NOMO-1 treated with DMSO at 0.1 percent for 48 hours (cell line): Measurements from ENCODE around the gene RNGTT.
"Not testable (repeated sequence)": the region's sequence is repeated elsewhere in the genome, so short reads cannot be mapped to it uniquely, and the experiment has no call there.

Experiments used
- DNase-seq: peaks from one replicate; lab custom pipeline; 2025; ENCODE audit not compliant: unreplicated experiment; lab: John Stamatoyannopoulos, UW

The RNGTT gene

GRCh38 chr6:88823998-88824397, 139.4 kb downstream of the RNGTT start:
- no peak for DNase-seq

DNA sequence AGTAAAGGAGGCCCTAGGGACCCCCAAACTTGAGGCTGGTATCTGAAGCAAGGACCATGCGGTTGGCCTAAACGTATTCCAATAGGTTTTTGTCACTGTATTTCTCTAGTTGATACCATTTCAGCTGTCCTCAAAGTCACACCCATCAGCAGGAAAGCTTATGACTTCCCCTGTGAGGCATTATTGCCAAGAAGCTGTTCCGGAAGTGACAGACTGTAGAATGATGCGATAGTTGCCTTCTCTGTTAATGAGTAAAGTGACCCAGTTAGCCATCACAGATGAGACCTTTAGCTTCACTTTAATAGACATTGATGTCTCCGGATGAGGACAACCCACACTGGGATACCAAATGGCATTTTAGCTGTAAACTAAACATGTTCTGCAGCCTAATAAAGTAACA, 147.9 kb downstream of the RNGTT start:
- DNase-seq, result no peak

- DNase-seq, result no peak
Observed at GRCh38 chr6:88814909-88815308, 148.5 kb downstream of the RNGTT start.

DNA sequence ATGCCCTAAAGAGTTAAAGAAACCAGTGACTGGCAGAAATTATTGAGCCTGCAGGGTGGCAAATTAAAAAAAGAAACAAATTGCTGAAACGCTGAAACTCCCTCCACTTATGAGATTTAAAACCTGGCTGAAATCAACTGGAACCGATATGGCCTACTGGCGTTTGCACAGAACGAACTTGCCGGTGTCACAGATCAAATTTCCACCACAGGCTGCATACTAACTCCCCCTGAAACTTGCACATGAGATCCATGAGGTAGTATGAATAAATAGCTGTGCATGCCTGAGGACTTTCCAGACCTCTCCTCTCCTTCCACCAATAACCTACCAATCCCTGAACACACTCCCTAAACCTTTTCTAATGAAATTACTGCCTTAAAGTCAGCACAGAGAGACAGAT, 150.4 kb downstream of the RNGTT start:
- no peak for DNase-seq

- DNase-seq, result no peak
Observed at GRCh38 chr6:88810701-88811100, 152.7 kb downstream of the RNGTT start.

- DNase-seq, result no peak
Observed at GRCh38 chr6:88810089-88810488, 153.3 kb downstream of the RNGTT start.

DNA sequence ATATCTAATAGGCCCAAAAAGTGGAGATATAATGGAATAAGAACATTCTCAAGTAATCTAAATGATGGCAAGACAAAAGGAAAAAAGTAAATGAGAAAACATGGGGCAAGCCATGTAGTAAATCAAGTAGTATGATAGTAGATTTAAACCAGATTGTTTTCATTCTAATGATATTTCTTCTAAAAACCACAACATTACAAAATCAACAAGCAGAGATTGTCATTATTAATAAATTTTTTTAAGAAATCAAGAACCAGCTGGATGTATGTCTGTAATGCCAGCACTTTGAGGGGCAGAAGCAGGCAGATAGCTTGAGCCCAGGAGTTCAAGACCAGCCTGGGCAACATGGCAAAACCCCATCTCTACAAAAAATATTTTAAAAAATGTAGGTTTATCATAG, 155.0 kb downstream of the RNGTT start:
- DNase-seq, result no peak

DNA sequence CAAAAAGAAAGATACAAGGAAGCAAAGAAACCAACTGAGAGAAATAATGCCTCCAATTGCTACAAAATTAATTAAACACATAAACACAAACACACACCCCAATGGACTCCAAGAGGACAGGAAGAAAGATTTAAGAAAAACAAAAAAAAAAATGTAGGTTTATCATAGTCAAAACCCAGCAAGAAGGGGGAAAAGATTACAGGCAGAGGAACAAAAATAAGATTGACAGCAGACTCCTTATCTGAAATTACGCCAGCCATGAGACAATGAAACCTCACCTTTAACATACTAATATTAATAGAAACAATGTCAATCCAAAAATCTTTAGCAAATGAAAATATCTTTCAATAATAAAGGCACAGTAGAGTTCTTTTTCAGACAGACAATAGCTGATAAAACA, 155.8 kb downstream of the RNGTT start:
- DNase-seq, result no peak

- DNase-seq, result no peak
Observed at GRCh38 chr6:88806728-88807127, 156.7 kb downstream of the RNGTT start.

GRCh38 chr6:88804701-88805100, 158.7 kb downstream of the RNGTT start:
- no peak for DNase-seq

DNA sequence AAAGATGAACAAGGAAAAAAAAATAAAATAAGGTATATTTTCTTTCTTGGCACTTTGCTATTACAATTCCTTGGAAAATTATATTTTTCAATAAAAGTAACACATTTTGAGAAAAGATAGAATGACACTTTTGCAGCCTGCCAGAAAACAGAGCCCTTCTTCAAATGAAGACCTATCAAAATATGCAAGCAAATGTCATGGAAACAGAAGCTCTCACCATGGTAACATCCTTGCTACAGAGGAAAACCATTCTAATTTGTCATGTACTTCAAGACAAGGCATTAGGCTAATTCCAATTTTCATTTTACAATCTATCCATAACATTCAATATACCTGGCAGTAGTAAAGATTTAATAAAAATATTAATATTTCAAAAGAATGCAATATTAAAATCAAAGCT, 177.9 kb downstream of the RNGTT start:
- no peak for DNase-seq

GRCh38 chr6:88780714-88781389, 182.6 kb downstream of the RNGTT start:
- DNase-seq, result peak; percentile 57

GRCh38 chr6:88775866-88776571, 187.4 kb downstream of the RNGTT start:
- DNase-seq, result no peak

- DNase-seq, result not testable (repeated sequence)
Observed at GRCh38 chr6:88768114-88768513, 195.3 kb downstream of the RNGTT start.

GRCh38 chr6:88764081-88764480, 199.3 kb downstream of the RNGTT start:
- DNase-seq, result no peak

- peak; percentile 6 for DNase-seq
Observed at GRCh38 chr6:88763160-88763559, 200.3 kb downstream of the RNGTT start.

DNA sequence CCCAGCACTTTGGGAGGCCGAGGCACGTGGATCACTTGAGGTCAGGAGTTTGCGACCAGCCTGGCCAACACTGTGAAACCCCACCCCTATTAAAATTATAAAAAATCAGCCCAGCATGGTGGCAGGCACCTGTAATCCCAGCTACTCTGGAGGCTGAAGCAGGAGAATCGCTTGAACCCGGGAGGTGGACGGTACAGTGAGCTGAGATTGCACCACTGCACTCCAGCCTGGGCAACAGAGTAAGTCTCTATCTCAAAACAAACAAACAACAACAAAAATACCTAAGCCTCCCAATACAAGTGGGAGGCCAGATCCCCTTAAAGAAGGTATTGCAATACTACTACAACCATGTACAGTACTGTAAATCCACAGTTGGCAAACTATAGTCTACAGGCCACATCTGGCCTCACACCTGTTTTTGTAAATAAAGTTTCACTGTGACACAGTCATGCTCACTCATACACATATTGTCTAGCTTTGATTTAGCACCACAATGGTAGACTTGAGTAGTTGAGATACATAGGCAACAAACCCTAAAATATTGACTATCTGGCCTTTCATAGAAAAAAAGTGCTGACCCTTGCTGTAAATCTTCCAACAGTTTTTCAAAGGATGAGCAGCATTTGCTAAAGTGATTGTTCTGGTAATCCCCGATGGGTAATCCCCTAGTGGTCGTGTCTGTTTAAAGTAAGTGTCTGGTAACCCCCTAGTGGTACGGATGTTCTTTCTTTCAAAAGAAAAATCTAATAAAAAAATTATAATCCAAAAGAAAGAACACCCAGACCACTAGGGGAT, 202.0 kb downstream of the RNGTT start:
- no peak for DNase-seq

- no peak for DNase-seq
Observed at GRCh38 chr6:88760091-88760490, 203.3 kb downstream of the RNGTT start.

- DNase-seq, result no peak
Observed at GRCh38 chr6:88750936-88751335, 212.5 kb downstream of the RNGTT start.

- DNase-seq, result no peak
Observed at GRCh38 chr6:88749849-88750248, 213.6 kb downstream of the RNGTT start.

DNA sequence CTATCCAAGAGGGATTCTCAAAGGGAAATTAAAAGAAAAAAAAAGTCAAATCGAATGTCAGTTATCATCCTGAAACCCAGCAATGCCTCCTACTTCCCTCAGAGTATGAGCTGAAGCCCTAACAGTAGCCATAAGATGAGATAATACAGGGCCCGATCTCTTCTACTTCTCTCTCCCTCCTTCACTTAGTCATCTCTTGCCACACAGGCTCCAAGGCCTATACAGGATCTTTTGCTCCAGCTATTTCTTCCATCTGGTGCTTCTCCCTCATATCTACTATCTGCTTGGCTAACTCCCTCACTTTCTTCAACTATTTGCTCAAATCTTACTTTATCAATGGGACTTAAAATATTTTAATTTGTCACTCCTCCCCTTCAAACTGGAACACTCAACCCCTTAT, 215.3 kb downstream of the RNGTT start:
- DNase-seq, result no peak

DNA sequence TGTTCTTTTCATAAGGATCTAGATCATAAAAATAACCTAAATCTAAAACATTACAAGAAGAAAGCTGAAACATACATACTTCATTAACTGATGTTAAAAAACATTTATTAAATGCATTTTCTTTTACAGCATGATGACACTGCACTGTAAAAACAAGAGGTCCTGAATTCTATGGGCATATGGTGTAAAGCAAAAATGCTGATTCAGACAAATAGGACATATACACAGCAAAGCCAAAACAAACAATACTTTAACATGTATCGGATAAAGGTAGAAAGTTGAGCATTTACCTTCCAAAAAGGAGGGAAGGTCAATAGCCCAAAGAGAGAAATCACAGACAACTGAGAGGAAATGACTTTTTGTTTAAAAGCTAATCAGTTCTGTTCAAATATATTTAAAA, 221.5 kb downstream of the RNGTT start:
- no peak for DNase-seq
